Activated gamma-delta T cell treated with anti-CD3 and anti-CD28 coated beads, Interleukin-2, amount 50 U/mL, for 16 hours (primary cell): ENCODE measurements around the gene NPR2.
A peak's percentile ranks its signal among the peaks of the same experiment; 100 is the strongest.

ENCODE experiments used
- DNase-seq: peaks from one replicate; pipeline ENCODE4 v3.0.0-alpha.2; 2020; ENCODE audit warnings: low read depth

The NPR2 gene

DNA sequence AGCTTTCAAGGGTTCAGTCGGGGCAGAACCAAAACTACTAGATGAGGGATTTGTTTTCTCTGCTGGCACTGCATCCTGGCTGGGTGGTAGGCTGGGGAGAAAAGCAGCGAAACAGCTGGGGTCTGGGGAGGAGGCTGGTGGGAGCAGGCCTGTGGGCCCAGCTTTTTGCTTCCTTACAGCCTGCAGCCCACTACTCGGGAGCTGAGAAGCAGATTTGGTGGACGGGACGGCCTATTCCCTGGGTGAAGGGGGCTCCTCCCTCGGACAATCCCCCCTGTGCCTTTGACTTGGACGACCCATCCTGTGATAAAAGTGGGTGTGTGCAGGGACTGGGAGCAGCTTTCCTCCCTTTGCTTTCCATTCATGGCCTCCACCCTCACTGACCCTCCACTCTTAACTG lies 9.1 kb downstream of the NPR2 start:
- no peak for DNase-seq

DNA sequence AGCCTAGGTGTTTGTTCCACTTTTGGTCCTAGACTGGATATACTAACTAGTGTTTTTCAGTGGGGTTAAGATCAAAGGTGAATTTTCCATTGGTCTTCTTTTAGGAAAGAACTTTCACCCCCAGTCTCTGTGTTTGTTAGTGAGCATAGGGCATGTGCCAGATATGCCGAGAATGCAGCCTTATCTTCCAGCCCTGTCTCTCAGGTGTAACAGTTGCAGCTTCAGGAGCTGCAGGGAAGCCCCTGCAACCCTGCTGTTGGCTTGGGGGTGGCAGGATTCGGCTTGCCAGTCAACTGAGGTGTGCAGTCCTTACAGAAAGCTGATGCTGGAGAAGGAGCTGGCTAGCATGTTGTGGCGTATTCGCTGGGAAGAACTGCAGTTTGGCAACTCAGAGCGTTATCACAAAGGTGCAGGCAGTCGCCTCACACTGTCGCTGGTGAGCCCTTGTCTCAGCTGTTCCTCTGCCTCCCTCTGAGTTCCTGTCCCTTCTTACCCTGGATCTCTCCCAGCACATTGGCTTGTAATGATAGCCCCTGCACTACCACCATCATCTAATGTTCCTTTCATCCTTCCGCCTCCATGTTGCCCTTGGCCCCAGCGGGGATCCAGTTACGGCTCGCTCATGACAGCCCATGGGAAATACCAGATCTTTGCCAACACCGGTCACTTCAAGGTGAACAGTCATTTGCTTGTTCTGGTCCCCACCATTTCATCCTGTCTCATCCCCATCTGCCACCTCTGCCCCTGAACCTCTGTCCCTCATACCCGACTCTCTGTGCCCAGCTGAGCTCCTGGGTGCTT lies 10.1 kb downstream of the NPR2 start:
- DNase-seq: no peak

DNA sequence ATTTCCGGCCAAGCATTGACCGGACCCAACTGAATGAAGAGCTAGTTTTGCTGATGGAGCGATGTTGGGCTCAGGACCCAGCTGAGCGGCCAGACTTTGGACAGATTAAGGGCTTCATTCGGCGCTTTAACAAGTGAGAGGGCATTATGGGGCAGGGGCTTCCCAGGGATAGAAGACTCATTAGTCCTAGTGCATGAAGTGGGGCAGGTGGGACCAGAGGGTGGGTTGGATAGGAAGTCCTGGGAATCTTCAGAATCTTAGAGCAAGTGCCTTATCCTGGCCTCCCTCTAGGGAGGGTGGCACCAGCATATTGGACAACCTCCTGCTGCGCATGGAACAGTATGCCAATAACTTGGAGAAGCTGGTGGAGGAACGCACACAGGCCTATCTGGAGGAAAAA lies 14.7 kb downstream of the NPR2 start:
- no peak for DNase-seq

DNA sequence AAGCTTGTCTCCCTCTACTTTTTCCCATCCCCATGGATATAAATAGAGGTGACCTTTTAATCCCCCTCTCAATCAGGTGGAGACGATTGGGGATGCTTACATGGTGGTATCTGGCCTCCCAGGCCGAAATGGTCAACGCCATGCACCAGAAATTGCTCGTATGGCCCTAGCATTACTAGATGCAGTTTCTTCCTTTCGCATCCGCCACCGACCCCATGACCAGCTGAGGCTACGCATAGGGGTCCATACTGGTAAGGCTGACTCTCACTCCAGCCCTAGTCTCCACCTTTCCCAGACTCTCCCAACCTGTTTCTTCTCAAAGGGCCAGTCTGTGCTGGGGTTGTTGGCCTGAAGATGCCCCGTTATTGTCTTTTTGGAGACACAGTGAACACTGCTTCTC lies 17.0 kb downstream of the NPR2 start:
- no peak for DNase-seq

DNA sequence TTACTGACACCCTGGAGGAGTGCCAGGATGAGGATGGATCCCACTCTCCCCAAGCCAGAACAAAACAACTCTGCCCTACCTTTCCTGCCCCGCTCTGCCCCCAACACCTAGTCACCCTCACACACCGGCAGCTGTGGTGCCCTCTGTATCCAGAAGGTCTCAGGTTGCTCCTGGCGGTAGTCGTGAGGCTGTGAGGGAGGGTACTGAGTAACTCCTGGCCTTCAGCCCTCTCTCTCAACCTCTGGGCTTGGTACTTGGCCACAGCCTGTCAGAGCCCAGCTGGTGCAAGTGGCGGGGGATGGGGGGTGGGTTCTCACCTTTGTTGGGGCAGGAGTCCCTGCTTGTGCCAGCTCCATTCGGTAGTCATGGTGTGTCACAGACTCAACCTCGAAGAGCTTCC lies 18.7 kb downstream of the NPR2 start:
- DNase-seq: no peak

DNA sequence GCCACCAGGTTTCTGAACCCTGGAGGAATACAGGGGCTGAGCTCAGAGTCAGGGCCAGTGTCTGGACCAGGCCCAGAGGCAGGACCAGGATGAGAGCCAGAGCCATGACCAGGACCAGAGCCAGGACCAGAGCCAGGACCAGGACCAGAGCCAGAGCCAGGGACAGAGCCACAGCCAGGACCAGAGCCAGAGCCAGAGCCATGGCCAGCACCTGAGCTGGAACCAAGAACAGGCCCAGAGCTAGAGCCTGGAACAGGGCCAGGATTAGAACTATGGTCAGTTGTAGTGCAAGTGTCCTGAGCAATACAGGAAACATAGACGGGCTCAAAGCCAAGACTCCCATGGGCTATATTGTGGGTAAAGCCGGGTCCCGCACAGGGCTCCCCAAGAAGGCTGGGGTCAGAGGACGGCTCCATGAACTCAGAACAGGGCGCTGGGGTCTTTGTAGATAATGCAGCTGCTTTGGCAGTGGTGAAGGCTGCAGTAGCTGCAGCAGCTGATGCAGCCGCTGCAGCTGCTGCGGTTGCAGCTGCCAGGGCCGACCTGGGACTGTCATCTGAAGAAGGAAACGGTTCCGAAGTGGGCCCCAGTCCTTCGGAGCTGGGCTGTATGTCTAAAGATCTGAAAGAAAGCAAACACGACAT lies 20.1 kb downstream of the NPR2 start:
- no peak for DNase-seq

DNA sequence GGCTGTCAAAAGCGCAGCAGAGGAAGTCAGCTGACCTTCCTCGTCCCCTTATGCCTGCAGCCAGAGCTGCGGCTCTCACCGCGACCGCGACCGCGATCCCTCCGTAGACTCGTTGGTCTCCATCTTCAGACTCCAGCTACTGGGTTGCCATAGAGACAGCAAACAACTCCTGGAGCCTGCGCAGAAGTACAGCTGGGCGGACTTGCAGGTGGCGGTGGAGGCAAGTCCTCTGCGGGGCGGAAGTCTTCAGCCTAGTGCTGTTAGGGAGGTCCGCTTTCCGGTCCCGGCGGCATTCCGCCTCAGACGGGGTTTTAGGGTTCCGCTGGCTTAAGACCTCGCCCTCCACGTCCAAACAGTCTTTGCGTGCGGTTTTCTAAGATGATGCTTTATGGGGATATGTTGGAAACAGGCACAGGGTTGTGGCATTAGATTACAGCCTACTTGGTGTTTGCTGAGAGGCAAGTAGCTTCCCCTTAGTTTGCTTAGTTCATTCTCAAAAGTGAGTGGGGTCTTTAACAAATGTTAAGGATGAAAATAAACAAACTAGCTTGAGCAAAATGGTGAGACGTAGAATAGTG lies 20.7 kb downstream of the NPR2 start, which contains the start of gene SPAG8:
Gene SPAG8 (minus strand): TSS at position 238 of the 578 bp plus-strand sequence. CDS start 115 bp downstream, at position 123.
- DNase-seq: peak; percentile 91

DNA sequence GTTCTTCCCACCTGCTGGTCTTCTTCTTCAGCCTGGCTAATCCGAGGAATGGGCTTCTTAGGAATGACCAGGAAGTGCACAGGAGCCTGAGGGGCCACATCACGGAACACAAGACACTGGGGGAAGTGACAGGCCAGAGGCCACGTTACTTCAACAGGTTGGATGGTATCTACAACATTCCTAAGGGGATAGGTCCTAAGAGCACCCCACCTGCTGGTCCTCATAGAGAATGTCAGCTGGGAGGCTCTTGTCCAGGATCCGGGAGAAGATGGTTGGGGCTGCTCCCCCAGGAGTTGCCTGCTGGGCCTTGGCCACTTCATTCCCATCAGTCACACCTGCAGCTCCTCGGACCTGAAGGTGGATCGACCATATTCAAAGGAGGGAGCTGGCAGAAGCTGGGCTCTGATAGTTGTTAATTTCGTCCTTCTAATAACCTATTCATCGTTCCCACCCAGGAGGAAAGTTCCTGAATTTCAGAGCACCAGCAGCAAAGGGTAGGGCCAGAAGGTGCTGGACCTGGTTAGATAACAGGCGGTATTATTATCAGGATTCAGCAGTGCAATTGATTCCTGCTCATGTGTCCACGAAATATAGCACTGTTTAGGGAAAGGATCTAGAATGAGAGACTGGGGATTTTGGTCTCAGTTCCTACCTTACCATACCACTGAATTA lies 22.2 kb downstream of the NPR2 start:
- no peak for DNase-seq

DNA sequence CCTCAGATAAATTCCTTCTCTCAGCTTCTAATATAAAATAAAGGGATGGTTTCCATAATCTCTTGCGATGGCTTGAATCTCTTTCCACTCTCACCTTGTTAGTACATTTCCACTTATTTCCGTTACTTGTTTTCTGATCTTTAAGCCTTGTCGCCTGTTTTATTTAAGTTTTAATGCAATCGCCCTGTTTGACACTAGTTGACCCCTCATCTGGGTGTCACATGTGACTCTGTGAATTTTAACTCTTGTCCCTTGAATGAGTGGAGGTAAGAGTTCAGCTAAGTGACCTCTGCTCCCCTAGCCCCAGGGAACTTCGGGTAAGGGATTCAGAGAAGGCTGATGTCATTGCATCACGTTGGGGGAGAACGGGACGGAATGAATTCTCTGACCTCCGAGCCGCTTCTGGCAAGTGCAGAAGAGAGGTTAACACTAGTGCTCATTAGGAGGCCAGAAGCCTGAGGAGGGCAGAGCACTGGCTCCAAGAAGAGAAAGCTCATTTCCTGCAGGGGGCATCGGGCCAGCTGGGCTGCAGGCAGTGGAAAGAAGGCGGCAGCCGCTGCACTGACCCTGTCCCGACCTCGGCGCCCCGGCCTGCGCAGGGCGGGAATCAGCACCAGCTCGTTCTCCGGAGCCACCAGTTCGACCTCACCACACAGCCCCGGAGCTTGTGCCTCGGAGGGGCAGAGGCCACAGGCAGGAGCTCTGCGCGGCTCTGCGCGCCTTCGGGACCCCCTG lies 22.9 kb downstream of the NPR2 start:
- peak; percentile 15 for DNase-seq

DNA sequence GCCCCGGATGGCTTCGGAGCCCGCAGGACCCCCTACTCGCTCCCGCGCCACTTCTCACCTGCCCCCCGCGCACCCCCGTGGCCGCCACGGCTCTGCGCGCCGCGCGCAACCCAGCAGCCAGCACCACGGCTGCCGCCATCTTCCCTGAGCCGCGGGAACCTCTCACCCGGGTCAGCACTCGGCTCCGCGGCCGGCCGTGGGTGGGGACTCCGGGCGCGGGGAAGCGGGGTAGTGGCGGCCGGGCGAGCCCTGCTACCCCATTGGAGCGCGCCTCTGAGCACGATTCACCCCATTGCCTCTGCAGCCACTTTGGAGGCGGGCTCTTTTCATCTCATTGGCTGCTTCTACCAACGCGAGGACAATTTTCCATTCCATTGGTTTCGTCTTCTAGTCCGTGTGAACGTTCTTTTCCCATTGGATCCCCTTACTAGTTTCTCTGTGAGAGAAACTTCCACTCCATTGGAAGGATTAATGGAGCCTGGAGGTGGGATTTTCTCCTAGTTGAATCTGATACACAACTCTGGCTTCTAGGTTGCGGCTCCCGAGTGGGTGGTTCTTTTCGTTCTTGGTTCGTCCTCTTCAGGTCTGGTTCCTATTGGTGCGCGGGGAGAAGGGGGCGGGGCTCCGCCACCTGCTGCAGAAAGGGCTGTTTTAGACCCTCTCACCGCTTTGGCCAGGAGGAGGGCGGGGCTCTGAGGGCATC lies 23.6 kb downstream of the NPR2 start, which contains the start of gene HINT2:
Gene HINT2 (minus strand): TSS at position 202 of the 703 bp plus-strand sequence. CDS start 63 bp downstream, at position 139.
- peak; percentile 97 for DNase-seq

DNA sequence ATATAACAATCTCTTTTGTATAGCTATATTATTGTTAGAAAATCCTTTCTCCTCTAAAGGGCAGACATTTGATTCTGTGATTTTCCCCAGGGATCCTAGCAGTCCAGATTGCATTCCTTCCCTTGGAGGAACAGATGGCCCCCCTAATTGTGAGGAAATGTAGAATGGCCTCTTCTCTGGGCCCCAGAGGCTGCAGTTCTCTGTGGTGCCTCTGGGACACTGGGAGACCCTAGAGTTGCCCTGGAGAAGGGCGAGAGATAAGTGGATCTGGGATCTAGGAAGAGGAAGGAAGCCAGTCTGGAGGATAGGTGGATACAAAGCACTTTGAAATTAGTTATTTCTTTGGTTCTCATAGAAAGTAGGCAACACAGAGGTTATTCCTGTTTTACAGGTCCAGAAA lies 25.3 kb downstream of the NPR2 start:
- DNase-seq: no peak

DNA sequence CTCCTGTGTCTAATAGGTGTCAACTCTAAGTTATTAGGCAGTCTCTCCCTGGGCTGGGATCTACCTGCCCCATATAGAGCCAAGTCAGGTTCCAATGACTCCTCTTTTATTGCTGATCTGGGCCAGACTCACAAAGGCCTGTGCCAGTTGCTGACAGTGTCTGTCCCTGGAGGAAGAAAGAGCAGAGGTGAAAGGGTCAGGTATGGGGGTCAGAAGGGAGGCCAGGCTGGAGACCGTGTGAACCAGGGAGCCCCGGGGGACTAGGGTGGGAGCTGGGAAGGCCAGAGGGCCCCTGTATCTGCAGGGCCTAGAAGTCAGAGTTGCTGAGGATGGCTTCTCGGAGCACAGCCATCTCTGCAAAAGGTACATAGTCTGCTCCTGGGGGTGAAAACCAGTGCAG lies 26.9 kb downstream of the NPR2 start:
- DNase-seq: no peak

DNA sequence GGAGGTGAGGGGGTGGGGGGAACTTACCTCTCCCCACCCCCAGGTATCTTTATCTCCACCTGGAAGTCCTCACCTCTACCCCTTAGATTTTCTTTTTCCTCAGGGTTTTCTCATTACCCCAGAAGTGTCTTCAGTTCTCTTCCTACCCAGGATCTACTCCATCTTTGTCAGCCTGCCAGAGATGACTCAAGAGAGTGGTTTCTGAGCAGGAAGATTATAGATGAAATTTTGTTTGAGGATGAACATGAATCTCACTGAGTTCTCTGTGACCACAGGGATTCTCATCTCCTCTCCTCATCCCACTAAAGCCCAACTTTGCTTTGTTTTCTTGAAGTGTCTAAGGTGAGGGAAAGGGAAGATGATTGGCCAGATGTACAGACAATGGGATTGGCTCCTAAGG lies 28.7 kb downstream of the NPR2 start:
- DNase-seq: no peak

DNA sequence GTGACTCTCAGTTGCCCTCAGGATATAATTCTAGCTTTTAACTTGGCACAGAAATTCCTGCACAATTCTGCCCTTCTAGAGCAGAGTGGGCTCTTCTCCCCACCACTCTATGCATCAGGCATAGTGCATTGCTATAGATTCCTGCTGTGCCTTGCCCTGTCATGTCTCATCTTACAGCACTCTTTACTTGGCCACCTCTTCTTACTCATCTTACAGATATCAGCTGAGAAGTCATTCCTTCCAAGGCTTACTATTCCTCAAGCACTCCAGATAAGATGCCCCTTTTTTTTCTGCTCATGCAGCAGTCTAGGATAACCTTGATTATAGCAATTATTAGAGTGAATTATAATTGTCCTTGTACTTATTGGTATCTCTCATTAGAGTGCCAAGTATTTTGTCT lies 31.5 kb downstream of the NPR2 start:
- DNase-seq: no peak

DNA sequence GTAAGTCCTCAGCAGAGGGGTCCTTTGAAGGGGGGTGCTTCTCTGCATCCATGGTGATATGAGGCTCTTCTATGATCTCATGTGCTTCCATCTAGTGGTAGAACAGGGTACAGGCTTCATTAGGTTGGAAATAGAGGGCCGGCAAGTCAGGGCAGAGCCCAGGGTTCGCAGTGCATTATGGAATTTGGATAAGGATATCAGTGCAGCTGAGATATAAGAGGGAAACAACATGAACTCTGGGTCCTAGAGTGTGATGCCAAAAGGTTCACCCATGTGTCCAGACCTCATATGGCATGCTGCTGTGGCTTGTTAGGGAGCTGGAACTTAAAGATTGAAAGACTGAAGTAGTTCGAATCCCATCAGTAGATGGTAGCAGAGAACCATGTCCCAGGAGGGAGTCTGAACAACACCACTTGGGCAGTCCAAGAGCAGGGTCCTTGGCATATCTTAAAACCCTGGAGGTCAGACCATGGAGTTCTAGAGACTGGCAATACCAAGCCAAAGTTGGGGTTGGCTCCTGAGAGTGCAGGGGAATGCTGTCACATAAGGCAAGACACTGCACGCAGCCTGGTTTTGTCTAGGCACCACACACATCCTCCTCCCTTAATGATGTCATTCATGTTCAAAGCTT lies 34.8 kb downstream of the NPR2 start:
- no peak for DNase-seq

DNA sequence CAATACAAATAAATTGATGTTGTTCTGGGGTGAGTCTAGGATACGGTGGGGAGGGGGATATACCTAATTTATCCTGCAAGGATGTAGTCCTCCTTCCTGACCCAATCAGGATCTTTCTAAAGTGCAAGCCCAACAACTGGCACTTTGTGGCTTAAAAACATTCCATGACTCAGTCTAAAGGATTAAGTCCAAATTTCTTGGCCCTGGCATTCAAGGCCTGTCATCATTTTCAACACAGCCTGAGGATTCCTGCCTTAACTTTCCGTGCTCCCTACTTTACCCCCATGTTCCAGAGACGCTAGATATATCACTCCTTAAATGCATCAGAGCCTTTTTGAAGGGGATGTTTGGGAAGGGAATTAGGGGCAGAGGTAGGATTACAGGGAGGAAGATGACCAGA lies 36.1 kb downstream of the NPR2 start:
- DNase-seq: no peak

DNA sequence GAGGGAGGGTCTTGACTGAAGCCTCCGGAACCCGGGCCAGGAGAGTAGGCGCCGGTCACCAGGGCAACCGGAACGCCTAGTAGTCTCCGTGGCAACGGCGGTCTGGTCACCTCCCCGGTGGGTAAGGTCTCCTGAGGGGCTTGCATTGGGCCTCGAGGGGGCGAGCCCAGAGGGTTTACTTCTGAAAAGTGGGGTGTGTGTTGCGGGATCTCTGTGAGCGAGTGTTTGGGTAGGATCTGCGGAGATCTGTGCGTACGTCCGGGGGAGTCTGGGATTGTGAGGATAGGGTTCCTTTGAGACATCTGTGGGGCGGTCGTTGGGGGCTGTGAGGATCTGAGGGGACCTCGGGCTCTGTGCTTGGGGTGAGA lies 37.3 kb downstream of the NPR2 start, which contains the start of gene FAM221B:
Gene FAM221B (minus strand): TSS at position 17 of the 368 bp plus-strand sequence. CDS start 2,571 bp downstream, outside the sequence.
- DNase-seq: no peak

DNA sequence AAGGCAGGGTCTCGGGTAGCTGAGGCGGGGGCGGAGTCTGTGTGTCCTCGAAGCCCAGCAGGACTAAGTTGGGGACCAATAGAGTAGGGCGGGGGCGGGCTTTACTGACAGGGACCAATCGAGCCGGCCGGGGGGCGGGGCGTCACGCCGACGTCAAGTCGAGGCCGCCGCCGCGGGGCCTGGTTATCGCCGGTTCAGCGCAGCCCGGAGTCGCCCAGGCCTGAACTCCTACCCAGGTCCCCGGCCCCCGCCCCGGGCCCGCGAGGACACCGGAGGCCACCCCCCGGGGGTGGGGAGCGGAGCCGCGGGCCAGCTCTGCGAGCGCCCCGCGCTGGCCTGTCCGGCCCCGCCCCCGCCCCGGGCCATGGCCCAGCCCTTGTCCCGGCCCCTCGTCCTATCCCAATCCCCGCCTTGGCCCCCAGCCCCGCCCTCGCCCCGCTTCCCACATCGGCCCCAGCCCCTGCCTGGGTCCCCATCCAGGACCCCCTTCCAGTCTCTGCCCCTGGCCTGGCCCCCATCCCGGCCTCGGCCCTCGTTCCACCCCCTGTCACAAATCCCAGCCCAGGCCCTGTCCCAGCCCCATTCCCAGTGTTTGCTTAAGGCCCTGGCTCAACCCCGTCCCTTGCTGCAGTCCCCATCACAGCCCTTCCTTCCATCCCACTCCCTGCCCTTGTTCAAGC lies 37.8 kb downstream of the NPR2 start, which contains the start of gene TMEM8B:
Gene TMEM8B (plus strand): TSS at position 145 of the 680 bp plus-strand sequence. CDS start 220 bp downstream, at position 365.
- peak; percentile 93 for DNase-seq

DNA sequence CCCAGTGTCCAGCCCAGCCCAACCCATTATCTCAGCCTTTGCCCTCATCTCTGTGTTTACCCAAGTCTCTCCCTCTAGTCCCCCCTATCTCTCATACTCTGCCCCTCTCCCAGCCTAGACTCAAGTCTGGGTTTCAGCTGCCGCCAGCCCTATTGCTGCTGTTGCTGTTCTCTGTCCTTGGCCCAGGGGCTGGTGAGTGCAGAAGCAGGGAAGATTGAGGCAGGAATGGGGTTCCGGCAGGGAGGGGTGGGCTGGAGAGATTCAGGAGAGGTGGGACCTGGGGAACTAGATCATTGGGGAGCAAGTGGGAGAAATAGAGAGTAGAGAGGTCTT lies 38.3 kb downstream of the NPR2 start:
- no peak for DNase-seq

DNA sequence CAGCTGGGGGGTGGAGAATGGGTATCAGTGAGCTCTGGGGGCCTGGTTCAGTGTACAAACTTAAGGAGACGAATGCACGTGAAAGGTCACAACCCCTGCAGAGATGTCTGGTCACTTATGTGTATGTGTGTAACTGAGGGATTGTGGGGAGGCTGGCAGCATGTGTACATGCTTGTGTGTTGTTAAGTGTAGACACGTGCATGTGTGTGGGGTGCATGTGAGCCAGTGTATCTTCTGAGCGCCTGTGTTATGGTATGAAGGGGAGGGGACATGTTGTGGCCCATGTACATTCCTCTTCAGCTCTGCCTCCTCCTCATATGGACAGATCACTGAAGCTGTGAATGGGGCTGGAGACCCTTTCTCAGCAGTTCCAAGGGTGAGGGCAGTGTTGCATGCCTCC lies 39.6 kb downstream of the NPR2 start:
- DNase-seq: no peak
